Measurements from ENCODE around the gene CLTB. TPM values are rescaled to one million over a fixed set of nuclear protein-coding genes. Genes with fewer than 3 reads are reported as not detected.

CLTB gene
- polyA plus RNA-seq, 3 donors from 2014 or later = 67.5 to 115 (median 113) TPM

GRCh38 chr5:176379881-176380280 lies 36.5 kb downstream of the CLTB start:
- H3K4me3 Mint-ChIP-seq = no peak overlapping the region
- H3K9me3 Mint-ChIP-seq = no peaks in the 10 kb centered on the region
- no peaks in the 10 kb centered on the region for H3K4me1 Mint-ChIP-seq
- H3K27ac Mint-ChIP-seq = no peak overlapping the region
- H3K27me3 Mint-ChIP-seq (ENCODE audit: low read depth in 3 of 3) = peaks cover 0 to 3% (median 0%) of the 10 kb centered on the region in 3 donors
- no peak for DNase-seq
- H3K36me3 Mint-ChIP-seq = peaks cover 4 to 24% (median 11%) of the 10 kb centered on the region in 3 donors

DNA sequence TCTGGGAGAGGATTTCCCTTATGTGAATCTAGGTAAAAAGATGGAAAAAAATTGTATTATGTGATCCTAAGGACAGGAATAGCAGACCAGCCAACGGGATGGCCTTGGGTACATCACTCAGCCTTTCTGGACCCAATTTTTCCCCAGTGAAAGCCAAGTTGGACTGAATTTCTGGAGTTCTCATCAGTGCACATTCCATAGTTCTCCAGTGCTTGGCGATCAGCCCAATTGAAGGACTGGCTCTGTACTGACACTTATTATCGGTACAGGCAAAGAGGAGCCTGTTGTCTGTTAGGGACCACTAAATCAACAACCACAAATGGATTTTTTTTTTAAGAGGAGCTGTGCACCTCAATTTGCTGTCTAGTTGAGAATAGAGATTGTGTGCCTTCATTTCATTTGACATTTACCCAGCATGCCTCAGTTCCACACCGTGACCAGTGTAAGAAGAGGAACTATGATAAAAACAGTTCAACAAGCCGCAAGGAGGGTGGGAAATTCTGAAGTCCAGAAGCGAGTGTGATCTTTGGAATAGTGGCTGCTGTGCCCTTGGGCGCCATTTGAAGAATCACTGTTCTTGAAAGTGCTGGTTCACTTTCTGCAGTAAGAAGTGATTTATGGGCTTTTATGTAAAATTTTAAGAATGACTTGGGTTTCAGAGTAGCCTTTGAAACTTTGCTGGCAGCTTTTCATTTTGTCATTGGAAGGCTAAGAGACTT lies 43.1 kb downstream of the CLTB start:
- H3K9me3 Mint-ChIP-seq = no peaks in the 10 kb centered on the region
- no peak overlapping the region for H3K4me3 Mint-ChIP-seq
- H3K27me3 Mint-ChIP-seq (ENCODE audit: low read depth in 3 of 3) = peaks cover 0 to 2% (median 1%) of the 10 kb centered on the region in 3 donors
- H3K27ac Mint-ChIP-seq = no peak overlapping the region
- peaks cover 0 to 4% (median 3%) of the 10 kb centered on the region in 3 donors for H3K36me3 Mint-ChIP-seq
- H3K4me1 Mint-ChIP-seq = no peaks in the 10 kb centered on the region
- DNase-seq = no peak

DNA sequence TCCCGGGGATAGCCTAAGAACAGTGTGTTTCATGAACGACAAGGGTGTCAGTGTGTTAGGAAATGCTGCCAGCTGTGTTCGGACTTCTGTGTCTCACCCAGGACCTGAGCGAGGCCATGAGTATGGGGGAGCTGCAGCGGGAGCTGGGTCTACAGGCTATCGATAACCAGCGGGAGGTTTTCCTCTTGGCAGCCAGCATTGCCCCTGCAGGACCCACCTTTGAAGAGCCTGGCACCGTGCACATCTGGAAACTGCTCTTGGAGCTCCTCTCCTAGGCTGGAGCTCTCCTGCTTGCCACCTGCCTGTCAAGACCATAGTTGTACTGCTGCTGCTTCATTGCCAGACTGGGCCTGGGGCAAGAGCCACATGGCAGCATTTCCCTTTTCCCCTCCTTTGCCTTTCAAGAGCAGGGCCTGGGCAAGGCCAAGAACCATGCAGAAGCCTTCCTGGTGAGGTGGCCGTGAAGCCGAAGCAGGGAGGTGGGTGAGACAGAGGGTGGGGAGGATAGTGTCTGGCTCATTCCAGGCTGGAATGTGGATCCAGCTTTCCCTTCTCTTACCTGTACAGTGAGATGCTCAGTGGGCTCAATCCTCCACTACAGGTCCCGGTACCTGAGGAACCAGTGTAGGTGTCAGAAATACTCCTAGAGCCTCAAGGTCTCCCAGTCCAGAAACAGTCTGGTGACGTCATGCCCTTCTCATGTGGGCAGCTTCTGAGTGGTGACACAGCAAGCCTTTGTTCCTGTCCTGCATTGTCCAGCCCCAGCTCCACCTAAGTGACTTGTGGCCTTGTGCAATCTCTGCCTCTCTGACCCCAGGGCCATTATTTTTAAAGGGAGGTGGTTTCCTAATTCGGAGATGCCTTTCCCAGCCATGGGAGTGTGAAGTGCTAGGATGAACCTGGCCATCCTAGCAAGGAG lies 44.5 kb downstream of the CLTB start:
- Mint-ChIP-seq H3K27me3 (ENCODE audit: low read depth in 3 of 3) (peaks cover 0 to 4% (median 2%) of the 10 kb centered on the region in 3 donors), H3K27ac (no peak overlapping the region), H3K36me3 (peaks cover 3 to 14% (median 7%) of the 10 kb centered on the region in 3 donors), H3K4me3 (no peak overlapping the region), H3K4me1 (peaks cover 0 to under 1% of the 10 kb centered on the region in 2 donors), H3K9me3 (no peaks in the 10 kb centered on the region)
- no peak for DNase-seq

DNA sequence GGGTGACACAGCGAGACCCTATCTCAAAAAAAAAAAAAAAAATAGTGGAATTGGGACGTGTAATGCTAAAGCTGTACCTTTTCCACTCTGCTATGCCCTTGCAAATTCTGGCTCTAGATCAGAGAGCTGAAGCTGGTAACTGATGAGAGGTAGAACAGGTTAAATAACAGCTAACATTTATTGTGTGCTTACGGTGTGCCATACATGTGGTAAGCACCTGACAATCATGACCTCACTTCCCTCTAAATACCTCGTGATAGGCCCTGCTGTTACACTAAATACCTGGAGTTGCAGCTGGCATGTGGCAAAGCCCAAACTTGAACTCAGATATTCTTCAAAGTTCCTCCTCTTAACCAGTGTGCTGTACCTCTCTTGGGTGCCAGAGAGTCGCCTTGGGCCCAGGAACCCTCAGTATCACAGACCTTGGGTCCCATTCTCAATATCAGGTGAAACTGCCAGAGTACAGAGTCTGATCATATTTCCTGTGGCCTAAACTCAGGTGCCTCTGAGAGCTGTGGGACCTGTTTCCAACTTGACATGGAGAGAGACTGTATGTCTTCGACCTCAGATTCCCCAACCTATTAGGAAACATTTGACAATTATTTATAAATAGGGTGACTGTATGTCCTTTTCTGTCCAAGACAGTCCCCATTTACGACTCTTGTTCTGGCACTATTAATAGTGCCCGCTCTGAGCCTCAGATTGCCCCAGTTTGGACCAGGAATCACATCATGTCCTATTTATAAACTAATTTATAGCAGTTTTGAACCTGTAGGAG lies 46.2 kb downstream of the CLTB start:
- H3K9me3 Mint-ChIP-seq = no peaks in the 10 kb centered on the region
- H3K4me1 Mint-ChIP-seq = peaks cover 3 to 6% of the 10 kb centered on the region in 2 donors
- H3K36me3 Mint-ChIP-seq = peaks cover 3 to 14% (median 7%) of the 10 kb centered on the region in 3 donors
- H3K4me3 Mint-ChIP-seq = no peak overlapping the region
- peaks cover 0 to 4% (median 2%) of the 10 kb centered on the region in 3 donors for H3K27me3 Mint-ChIP-seq (ENCODE audit: low read depth in 3 of 3)
- no peak for DNase-seq
- H3K27ac Mint-ChIP-seq = no peak overlapping the region

GRCh38 chr5:176368726-176369125 lies 47.6 kb downstream of the CLTB start:
- H3K9me3 Mint-ChIP-seq = no peaks in the 10 kb centered on the region
- no peak overlapping the region for H3K4me3 Mint-ChIP-seq
- no peak for DNase-seq

GRCh38 chr5:176366232-176366894 lies 50.0 kb downstream of the CLTB start:
- H3K9me3 Mint-ChIP-seq = no peaks in the 10 kb centered on the region
- peaks cover 27 to 30% of the 10 kb centered on the region in 2 donors for H3K4me1 Mint-ChIP-seq
- H3K36me3 Mint-ChIP-seq = peaks cover 3 to 11% (median 7%) of the 10 kb centered on the region in 3 donors
- peaks cover 2 to 12% (median 5%) of the 10 kb centered on the region in 3 donors for H3K27me3 Mint-ChIP-seq (ENCODE audit: low read depth in 3 of 3)
- H3K4me3 Mint-ChIP-seq = peak overlapping the region; percentile 68 to 81 (median 72)
- H3K27ac Mint-ChIP-seq = peak overlapping the region in 3 of 6 donors; percentile 19 to 47 (median 22)
- DNase-seq = no peak

More at GRCh38 chr5:176368726-176369125, 47.6 kb downstream of the CLTB start:
- H3K27me3 Mint-ChIP-seq (ENCODE audit: low read depth in 3 of 3) = peaks cover 0 to 4% (median 2%) of the 10 kb centered on the region in 3 donors
- peaks cover 3 to 14% (median 7%) of the 10 kb centered on the region in 3 donors for H3K36me3 Mint-ChIP-seq
- H3K27ac Mint-ChIP-seq = no peak overlapping the region
- H3K4me1 Mint-ChIP-seq = peaks cover 8 to 15% of the 10 kb centered on the region in 2 donors

DNA sequence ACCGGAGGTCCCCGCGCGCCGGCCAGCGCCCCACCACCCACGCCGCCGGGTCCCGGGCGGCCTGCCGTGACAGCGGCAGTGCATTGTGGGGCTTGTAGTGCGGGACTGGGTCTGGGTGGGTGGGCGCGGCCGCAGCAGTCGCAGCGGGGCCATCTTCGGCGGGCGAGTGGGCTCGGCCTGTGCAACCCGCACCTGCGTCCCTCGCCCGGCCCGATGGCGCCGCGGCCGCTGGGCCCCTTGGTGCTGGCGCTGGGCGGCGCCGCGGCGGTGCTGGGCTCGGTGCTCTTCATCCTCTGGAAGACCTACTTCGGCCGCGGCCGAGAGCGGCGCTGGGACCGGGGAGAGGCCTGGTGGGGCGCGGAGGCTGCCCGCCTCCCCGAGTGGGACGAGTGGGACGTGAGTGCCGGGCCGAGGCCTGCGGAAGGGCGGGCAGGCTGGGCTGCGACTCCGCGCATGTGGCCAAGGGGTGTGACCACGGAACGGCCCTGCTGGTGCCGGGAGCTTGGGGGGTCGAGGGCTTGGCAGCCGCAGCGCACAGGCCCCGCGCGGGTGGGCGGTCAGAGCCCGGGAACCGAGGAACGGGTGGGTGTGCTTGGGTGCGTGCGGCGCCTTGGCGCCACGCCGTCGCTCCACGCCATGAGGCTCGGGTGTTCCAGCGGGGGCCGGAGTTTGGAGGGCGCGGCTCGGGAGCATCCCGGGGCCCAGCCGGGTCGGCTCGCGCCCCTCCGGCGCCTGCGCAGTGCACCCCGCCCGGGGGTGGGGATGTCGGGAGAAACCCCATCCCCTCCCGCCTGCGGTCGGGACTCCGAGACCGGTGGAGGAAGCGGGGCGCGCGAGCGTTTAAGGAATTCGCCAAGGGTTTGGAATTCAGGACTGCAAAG lies 50.7 kb downstream of the CLTB start, which contains the start of gene ARL10:
Gene ARL10 (plus strand): TSS at position 137 of the 881 bp plus-strand sequence. CDS start 77 bp downstream, at position 214.
- peaks cover 3 to 11% (median 7%) of the 10 kb centered on the region in 3 donors for H3K36me3 Mint-ChIP-seq
- peak within 1 kb of the TSS; percentile 69 to 81 (median 74) for H3K4me3 Mint-ChIP-seq
- H3K9me3 Mint-ChIP-seq = no peaks in the 10 kb centered on the region
- peaks cover 29 to 30% of the 10 kb centered on the region in 2 donors for H3K4me1 Mint-ChIP-seq
- H3K27me3 Mint-ChIP-seq (ENCODE audit: low read depth in 3 of 3) = peaks cover 2 to 15% (median 5%) of the 10 kb centered on the region in 3 donors
- DNase-seq = peak; percentile 31 to 44 (median 35)
- H3K27ac Mint-ChIP-seq = peak within 1 kb of the TSS in 4 of 6 donors; percentile 12 to 66 (median 50)

DNA sequence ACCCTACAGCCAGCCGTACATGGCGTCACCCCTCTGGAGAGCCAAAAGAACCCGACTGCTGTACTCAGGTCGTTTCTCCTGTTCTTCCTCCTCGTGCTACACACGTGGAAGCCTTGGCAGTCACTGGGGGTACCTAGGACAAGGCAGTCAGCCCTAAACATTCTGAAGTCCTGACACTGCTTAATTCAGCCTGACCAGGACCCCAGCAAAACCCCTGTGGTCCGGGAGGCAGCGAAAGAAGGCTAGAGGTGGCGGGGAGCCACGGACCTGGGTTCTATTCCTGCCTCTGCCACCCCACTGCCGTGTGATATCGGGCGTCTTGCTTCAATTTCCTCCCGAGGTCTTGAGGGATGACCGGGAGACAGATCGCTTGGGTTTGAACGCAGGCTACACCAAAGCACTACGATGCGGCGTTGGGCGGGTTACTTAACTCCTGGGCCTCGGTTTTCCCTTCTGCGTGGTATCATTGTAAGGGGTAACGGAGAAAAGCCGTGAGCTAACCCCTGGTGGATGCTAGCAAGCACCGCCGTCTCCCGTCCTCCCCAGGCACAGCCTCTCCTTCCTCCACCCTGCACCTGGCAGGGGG lies 51.5 kb downstream of the CLTB start:
- DNase-seq = no peak
- H3K4me3 Mint-ChIP-seq = peak overlapping the region; percentile 69 to 80 (median 71)
- H3K27me3 Mint-ChIP-seq (ENCODE audit: low read depth in 3 of 3) = peaks cover 2 to 15% (median 5%) of the 10 kb centered on the region in 3 donors
- H3K36me3 Mint-ChIP-seq = peaks cover 0 to 11% (median 7%) of the 10 kb centered on the region in 3 donors
- H3K4me1 Mint-ChIP-seq = peaks cover 30 to 33% of the 10 kb centered on the region in 2 donors
- H3K9me3 Mint-ChIP-seq = no peaks in the 10 kb centered on the region
- peak overlapping the region in 4 of 6 donors; percentile 12 to 66 (median 50) for H3K27ac Mint-ChIP-seq

DNA sequence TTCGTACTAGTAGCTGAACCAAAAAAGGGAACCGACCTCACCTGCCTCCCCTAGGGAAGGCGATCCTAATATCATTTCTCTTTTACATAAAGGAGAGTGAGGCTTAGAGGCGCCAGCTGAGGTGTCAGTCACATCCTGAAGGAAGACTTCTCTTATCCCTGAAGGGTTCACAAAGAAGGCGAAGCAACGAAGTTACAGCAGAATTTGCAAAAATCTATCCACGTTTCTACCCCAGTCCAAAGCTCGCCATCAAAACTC lies 54.2 kb downstream of the CLTB start:
- Mint-ChIP-seq H3K36me3 (peaks cover 4 to 9% (median 9%) of the 10 kb centered on the region in 3 donors), H3K9me3 (no peaks in the 10 kb centered on the region), H3K4me1 (peaks cover 41 to 52% of the 10 kb centered on the region in 2 donors), H3K27ac (peak overlapping the region; percentile 87 to 97 (median 92)), H3K27me3 (ENCODE audit: low read depth in 3 of 3) (peaks cover 0 to 12% (median 5%) of the 10 kb centered on the region in 3 donors), H3K4me3 (peak overlapping the region; percentile 93 to 97 (median 95))
- no peak for DNase-seq

GRCh38 chr5:176361437-176362232 lies 54.7 kb downstream of the CLTB start, which contains the start of gene KIAA1191:
Gene KIAA1191 (minus strand): TSS chr5:176361764. CDS start chr5:176359508, 2,256 bp downstream.
- Mint-ChIP-seq H3K4me1 (peaks cover 41 to 52% of the 10 kb centered on the region in 2 donors), H3K36me3 (peaks cover 4 to 10% (median 9%) of the 10 kb centered on the region in 3 donors), H3K27me3 (ENCODE audit: low read depth in 3 of 3) (peaks cover 0 to 12% (median 5%) of the 10 kb centered on the region in 3 donors), H3K4me3 (peak within 1 kb of the TSS; percentile 93 to 97 (median 95)), H3K9me3 (no peaks in the 10 kb centered on the region), H3K27ac (peak within 1 kb of the TSS; percentile 87 to 97 (median 92))
- DNase-seq = peak; percentile 93 to 94 (median 93)

GRCh38 chr5:176360894-176361436 lies 55.4 kb downstream of the CLTB start:
- DNase-seq = no peak

More at GRCh38 chr5:176360894-176361436, 55.4 kb downstream of the CLTB start:
- Mint-ChIP-seq H3K36me3 (peaks cover 4 to 12% (median 9%) of the 10 kb centered on the region in 3 donors), H3K4me1 (peaks cover 42 to 53% of the 10 kb centered on the region in 2 donors), H3K27me3 (ENCODE audit: low read depth in 3 of 3) (peaks cover 0 to 12% (median 5%) of the 10 kb centered on the region in 3 donors), H3K4me3 (peak overlapping the region; percentile 93 to 97 (median 95)), H3K27ac (peak overlapping the region; percentile 87 to 97 (median 91)), H3K9me3 (no peaks in the 10 kb centered on the region)
